ENCODE results near the gene CTBP1. TPM values are rescaled to one million over a fixed set of nuclear protein-coding genes. Genes with fewer than 3 reads are reported as not detected.

The CTBP1 gene
- total and polyA plus RNA-seq, 2 donors (not counting 1 experiment from before 2014, with no cell fraction given): 212 to 343 TPM

DNA sequence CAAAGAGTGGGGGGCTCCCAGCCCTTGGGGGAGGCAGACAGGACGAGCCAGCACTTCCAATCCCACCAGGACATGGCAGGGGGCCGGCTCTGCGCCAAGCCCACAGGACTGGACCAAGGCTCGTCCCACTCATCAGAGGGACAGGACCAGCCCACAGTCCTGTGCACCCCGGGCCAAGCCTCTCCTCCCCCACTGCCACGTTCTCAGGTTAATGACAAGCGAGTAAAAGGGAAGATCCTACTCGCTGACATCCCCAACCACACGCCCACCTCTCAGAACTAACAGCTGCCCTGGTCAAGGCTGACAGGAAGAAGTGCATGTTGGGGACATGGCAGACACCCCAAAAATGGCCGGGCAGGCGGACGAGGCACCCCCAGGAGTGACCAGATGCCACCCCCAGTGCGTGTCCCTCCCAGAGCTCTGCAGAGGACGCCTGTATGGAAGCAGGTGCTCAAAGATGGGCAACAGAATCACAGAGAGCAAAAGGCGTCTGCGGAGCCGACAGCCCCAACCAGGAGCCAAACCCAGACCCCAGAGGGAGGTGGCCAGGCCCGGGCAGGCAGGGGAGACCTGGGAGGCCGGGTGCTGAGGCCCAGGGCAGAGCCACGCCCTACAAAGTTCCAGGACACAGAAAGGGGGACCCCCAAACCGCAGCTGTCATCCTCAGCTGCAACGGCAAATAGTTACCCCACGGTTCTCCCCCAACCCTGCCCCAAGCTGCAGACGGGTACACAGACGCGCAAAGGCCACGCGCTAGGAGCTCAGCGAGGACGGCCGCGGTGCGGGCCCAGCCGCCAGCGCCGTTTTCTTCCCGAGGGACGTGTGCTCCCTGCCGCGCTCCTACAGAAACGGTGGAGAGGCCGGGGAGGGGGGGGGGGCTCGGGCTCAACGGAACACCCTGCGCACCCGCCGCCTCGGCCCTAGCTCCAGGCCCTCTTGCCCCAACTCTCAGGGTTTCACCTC, 1.7 kb downstream of the CTBP1 start:
- peaks cover 70% of the 10 kb centered on the region for H3K4me1 Mint-ChIP-seq
- ATAC-seq (ENCODE audit: low read depth): no peak
- Histone ChIP-seq H3K4me3 (ENCODE audit: control extremely low read depth in 1 of 5, extremely low read depth in 1 of 5, insufficient read depth in 1 of 5, low read depth in 2 of 5, low read length in 4 of 5) (peak overlapping the region; percentile 51 to 90 (median 87)), H3K9me3 (ENCODE audit: control extremely low read depth in 1 of 3, control insufficient read depth in 2 of 3, insufficient read depth in 1 of 3, low read length in 2 of 3) (no peaks in the 10 kb centered on the region), H4K20me1 (ENCODE audit: control insufficient read depth, insufficient read depth, low read length, poor library complexity, severe bottlenecking) (peaks cover 59% of the 10 kb centered on the region), H3K36me3 (replicated peaks in 1 of 2; ENCODE audit: control extremely low read depth in 1 of 2, control insufficient read depth in 1 of 2, extremely low read depth in 1 of 2, insufficient read depth in 2 of 2, low read length in 1 of 2) (peaks cover 0 to 3% of the 10 kb centered on the region in 2 experiments), H3K9ac (ENCODE audit: low read length) (peak overlapping the region; percentile 95), H3K4me1 (ENCODE audit: control insufficient read depth in 2 of 2, insufficient read depth in 2 of 2, low read length in 2 of 2) (peaks cover 58 to 71% of the 10 kb centered on the region in 2 donors), H3K4me2 (replicated peaks; ENCODE audit: low read depth, low read length, poor library complexity, severe bottlenecking) (peak overlapping the region; percentile 97), H3K27me3 (replicated peaks in 1 of 4; ENCODE audit: control extremely low read depth in 1 of 4, control insufficient read depth in 3 of 4, insufficient read depth in 4 of 4, low read length in 3 of 4) (no peaks in the 10 kb centered on the region), H3K79me2 (ENCODE audit: control insufficient read depth, insufficient read depth, low read length) (peaks cover 77% of the 10 kb centered on the region), H3K27ac (ENCODE audit: low read length in 2 of 2) (peak overlapping the region; percentile 82 to 85), H2AFZ (ENCODE audit: insufficient read depth, low read depth, low read length, poor library complexity, severe bottlenecking) (peak overlapping the region; percentile 71)
- no peaks in the 10 kb centered on the region for H3K9me3 Mint-ChIP-seq (ENCODE audit: insufficient read depth)
- ChIA-PET POLR2A (interaction anchor here (0.6 to 4.9 kb wide), 5 partner anchors 21 to 110 kb away, joined by 3 to 41 read pairs (median 7); partner anchors contain the start of genes SPON2 and UVSSA), CTCF (interaction anchor here (0.8 to 4.3 kb wide), 7 partner anchors 20 to 116 kb away, joined by 4 to 23 read pairs (median 4); partner anchors contain the start of gene UVSSA)
- 7% methylated on average over 41 of the region's 48 CpGs for WGBS (ENCODE audit: insufficient coverage)
- H3K27me3 Mint-ChIP-seq: no peaks in the 10 kb centered on the region
- peak; percentile 45 for DNase-seq
- TF ChIP-seq, protein P1, sequence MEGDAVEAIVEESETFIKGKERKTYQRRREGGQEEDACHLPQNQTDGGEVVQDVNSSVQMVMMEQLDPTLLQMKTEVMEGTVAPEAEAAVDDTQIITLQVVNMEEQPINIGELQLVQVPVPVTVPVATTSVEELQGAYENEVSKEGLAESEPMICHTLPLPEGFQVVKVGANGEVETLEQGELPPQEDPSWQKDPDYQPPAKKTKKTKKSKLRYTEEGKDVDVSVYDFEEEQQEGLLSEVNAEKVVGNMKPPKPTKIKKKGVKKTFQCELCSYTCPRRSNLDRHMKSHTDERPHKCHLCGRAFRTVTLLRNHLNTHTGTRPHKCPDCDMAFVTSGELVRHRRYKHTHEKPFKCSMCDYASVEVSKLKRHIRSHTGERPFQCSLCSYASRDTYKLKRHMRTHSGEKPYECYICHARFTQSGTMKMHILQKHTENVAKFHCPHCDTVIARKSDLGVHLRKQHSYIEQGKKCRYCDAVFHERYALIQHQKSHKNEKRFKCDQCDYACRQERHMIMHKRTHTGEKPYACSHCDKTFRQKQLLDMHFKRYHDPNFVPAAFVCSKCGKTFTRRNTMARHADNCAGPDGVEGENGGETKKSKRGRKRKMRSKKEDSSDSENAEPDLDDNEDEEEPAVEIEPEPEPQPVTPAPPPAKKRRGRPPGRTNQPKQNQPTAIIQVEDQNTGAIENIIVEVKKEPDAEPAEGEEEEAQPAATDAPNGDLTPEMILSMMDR (IDR thresholded peaks at IDR 0.05): no peak
- TF ChIP-seq EZH2 (IDR thresholded peaks at IDR 0.05; ENCODE audit: borderline replicate concordance, insufficient read depth, low read depth, low read length, poor library complexity, severe bottlenecking): no peak
- H3K27ac Mint-ChIP-seq: peak overlapping the region; percentile 89
- intact Hi-C loops (cut with micrococcal nuclease): no loop called here
- peak overlapping the region; percentile 89 for H3K4me3 Mint-ChIP-seq
